Esophagus (tissue), 2 donors: ENCODE measurements around the gene NXNL1. TPM values are rescaled to one million over a fixed set of nuclear protein-coding genes. Genes with fewer than 3 reads are reported as not detected.

Source experiments
- H3K27ac ChIP-seq, 2 donors: one replicate each; pipeline ENCODE4 v1.5.1; 2013; ENCODE audit warnings: low read depth in 2 of 2, mild to moderate bottlenecking in 2 of 2, inconsistent platforms in 1 of 2, low read length in 1 of 2, moderate library complexity in 1 of 2
- H3K27me3 ChIP-seq, 2 donors: one replicate each; pipeline ENCODE4 v1.6.1; 2013; ENCODE audit warnings: low read length in 2 of 2, control low read depth in 1 of 2, mild to moderate bottlenecking in 1 of 2; ENCODE audit not compliant: insufficient read depth in 2 of 2, control insufficient read depth in 1 of 2
- H3K36me3 ChIP-seq, 2 donors: one replicate each; pipeline ENCODE4 v1.6.1; 2013; ENCODE audit warnings: low read length in 1 of 2; ENCODE audit not compliant: control insufficient read depth in 2 of 2, insufficient read depth in 2 of 2
- H3K4me1 ChIP-seq, 2 donors: one replicate each; pipeline ENCODE4 v1.6.1; 2013; ENCODE audit warnings: low read length in 1 of 2; ENCODE audit not compliant: control insufficient read depth in 2 of 2, insufficient read depth in 2 of 2
- H3K4me3 ChIP-seq, 2 donors: one replicate each; pipeline ENCODE4 v1.5.1; 2013; ENCODE audit warnings: low read length in 2 of 2, mild to moderate bottlenecking in 2 of 2, low read depth in 1 of 2, moderate library complexity in 1 of 2
- H3K9me3 ChIP-seq, 2 donors: one replicate each; pipeline ENCODE4 v1.6.1; 2013; ENCODE audit warnings: mild to moderate bottlenecking in 2 of 2, low read depth in 1 of 2, low read length in 1 of 2, moderate library complexity in 1 of 2; ENCODE audit not compliant: control insufficient read depth in 2 of 2, insufficient read depth in 1 of 2
- WGBS, 2 donors: extraction: QIAGEN DNeasy Blood & Tissue Kit; methylation state at CpG; one replicate each; pipeline ENCODE4 v1.1.7; 2013; 5-methylcytosine and 5-hydroxymethylcytosine counted together
- polyA plus RNA-seq, 2 donors: library from polyadenylated mRNA; stranded (reverse); fragments of 200-250 nt; gene quantifications; one replicate each; pipeline ENCODE4 v1.2.3, GENCODE V29; 2013
- donor health status: healthy with polysubstance abuse.
- donor health status: Bipolar disorder and iron deficiency.

The NXNL1 gene
- polyA plus RNA-seq, 2 donors = not detected

DNA sequence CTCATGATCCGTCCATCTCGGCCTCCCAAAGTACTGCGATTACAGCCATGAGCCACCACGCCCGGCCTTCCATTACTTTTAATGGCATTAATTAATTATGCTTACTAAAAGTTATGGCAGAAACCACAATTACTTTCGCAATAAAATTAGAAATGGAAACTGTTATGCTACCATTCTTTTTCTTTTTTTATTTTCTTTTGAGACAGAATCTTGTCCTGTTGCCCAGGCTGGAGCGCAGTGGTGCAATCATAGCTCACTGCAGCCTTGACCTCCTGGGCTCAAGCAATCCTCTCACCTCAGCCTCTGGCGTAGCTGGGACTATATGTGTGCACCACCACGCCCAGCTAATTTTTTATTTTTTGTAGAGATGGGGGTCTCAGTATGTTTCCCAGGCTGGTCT lies 50.7 kb downstream of the NXNL1 start:
- 83% methylated on average over 9 of the region's 9 CpGs for WGBS, 2 donors
- Histone ChIP-seq H3K36me3 (no peaks in the 10 kb centered on the region), H3K27ac (no peak overlapping the region)

DNA sequence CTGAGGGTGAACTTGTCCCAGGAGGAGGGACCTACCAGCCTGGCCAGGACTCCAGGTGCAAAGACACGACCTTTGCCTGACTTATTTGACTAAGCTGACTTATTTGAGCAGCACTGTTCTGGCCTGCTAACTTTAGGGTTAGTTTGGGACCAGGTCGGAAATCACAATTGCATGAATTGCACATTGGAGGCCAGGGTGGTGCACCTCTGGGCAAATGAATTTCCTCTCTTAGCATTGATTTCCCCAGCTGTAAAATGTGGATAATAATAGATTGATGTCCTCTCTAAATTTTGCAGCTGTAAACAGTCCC lies 53.9 kb downstream of the NXNL1 start:
- H3K9me3 ChIP-seq = no peaks in the 10 kb centered on the region
- 22 to 33% methylated on average over 2 of the region's 2 CpGs for WGBS, 2 donors
- H3K36me3 ChIP-seq = no peaks in the 10 kb centered on the region
- H3K27me3 ChIP-seq = no peaks in the 10 kb centered on the region
- H3K4me1 ChIP-seq = peaks cover 4 to 7% of the 10 kb centered on the region in 2 donors
- peak overlapping the region; percentile 79 to 89 for H3K27ac ChIP-seq
- H3K4me3 ChIP-seq = peak overlapping the region; percentile 10 to 40

More for the DNA sequence above, 50.7 kb downstream of the NXNL1 start:
- no peak overlapping the region for H3K4me3 ChIP-seq
- H3K9me3 ChIP-seq = no peaks in the 10 kb centered on the region
- peaks cover 4 to 7% of the 10 kb centered on the region in 2 donors for H3K4me1 ChIP-seq
- no peaks in the 10 kb centered on the region for H3K27me3 ChIP-seq

DNA sequence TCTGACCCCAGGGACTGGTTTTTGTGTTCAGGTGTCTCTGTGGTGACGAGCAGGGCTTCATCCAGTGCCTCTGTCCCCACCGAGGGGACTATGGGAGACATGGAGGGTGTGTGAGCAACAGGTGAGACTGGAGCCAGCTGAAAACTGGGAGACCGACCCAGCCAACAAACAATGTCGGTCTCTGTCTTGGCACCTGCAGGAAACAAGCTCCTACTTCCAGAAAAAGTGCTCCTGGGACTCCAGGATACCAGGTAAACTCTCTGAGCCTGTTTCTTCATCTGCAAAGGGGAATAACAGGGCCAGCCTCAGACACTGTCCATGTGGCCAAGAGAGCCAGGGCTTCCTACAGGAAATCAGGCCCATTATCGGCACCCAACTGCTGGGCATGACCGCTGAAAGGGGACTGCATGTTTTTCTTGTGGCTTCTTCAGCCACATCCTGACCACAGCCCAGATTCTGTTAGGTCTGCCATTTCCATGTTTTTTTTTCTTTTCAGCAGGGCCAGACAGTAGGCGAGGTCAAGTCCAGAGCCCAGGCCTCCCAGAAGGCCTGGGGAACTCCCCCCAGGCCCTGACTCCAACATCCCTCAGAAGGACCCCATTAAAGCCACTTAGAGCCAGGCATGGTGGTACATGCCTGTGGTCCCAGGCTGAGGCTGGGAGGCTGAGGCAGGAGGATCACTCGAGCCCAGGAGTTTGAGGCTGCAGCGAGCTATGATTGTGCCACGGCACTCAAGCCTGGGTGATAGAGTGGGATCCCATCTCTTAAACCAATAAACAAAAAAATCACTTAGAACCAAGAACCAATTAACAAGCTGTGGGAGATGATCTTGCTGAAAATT lies 54.5 kb downstream of the NXNL1 start:
- WGBS, 2 donors = 52 to 60% methylated on average over 10 of the region's 10 CpGs
- no peaks in the 10 kb centered on the region for H3K36me3 ChIP-seq
- no peaks in the 10 kb centered on the region for H3K9me3 ChIP-seq
- no peaks in the 10 kb centered on the region for H3K27me3 ChIP-seq
- H3K4me3 ChIP-seq = peak overlapping the region; percentile 32 to 40
- peak overlapping the region; percentile 79 to 89 for H3K27ac ChIP-seq
- peaks cover 4 to 7% of the 10 kb centered on the region in 2 donors for H3K4me1 ChIP-seq

Other genes with a start within 250 kb of the NXNL1 start
- gene USE1, start 245.6 kb downstream of the NXNL1 start, polyA plus RNA-seq = 10 to 100 TPM; 32.8 to 37.7 TPM
- gene OCEL1, start 234.7 kb downstream of the NXNL1 start, polyA plus RNA-seq = 10 to 100 TPM in 1 of 2 donors, 1 to 10 TPM in 1; 7.9 to 12.7 TPM
- 10 to 100 TPM; 33.3 to 45.5 TPM for gene NR2F6, start 215.0 kb downstream of the NXNL1 start, polyA plus RNA-seq
- gene USHBP1, start 196.2 kb downstream of the NXNL1 start, polyA plus RNA-seq = 1 to 10 TPM; 1.5 to 2.9 TPM
- gene BABAM1, start 193.5 kb downstream of the NXNL1 start, polyA plus RNA-seq = 10 to 100 TPM; 39.1 to 52.7 TPM
- gene ANKLE1, start 179.0 kb downstream of the NXNL1 start, polyA plus RNA-seq = under 1 TPM; 0.22 to 0.45 TPM
- 1 to 10 TPM; 3.4 to 4.5 TPM for gene ABHD8, start 157.5 kb downstream of the NXNL1 start, polyA plus RNA-seq
- 100 to 1,000 TPM in 1 of 2 donors, 10 to 100 TPM in 1; 72.1 to 102 TPM for gene MRPL34, start 155.1 kb downstream of the NXNL1 start, polyA plus RNA-seq
- 10 to 100 TPM; 40.3 to 41.4 TPM for gene DDA1, start 151.4 kb downstream of the NXNL1 start, polyA plus RNA-seq
- 10 to 100 TPM in 1 of 2 donors, 1 to 10 TPM in 1; 9.7 to 28.0 TPM for gene ANO8, start 126.1 kb downstream of the NXNL1 start, polyA plus RNA-seq
- gene GTPBP3, start 123.4 kb downstream of the NXNL1 start, polyA plus RNA-seq = 10 to 100 TPM; 13.5 to 20.2 TPM
- gene PLVAP, start 83.6 kb downstream of the NXNL1 start, polyA plus RNA-seq = 10 to 100 TPM; 29.5 to 30.7 TPM
- gene CCDC194, start 66.7 kb downstream of the NXNL1 start, polyA plus RNA-seq = not detected
- gene BST2, start 55.3 kb downstream of the NXNL1 start, polyA plus RNA-seq = 10 to 100 TPM in 1 of 2 donors, 1 to 10 TPM in 1; 8.5 to 17.6 TPM
- 10 to 100 TPM; 64.2 to 66.8 TPM for gene MVB12A, start 40.9 kb downstream of the NXNL1 start, polyA plus RNA-seq
- under 1 TPM; 0.13 to 0.20 TPM for gene TMEM221, start 12.3 kb downstream of the NXNL1 start, polyA plus RNA-seq
- 1 to 10 TPM; 5.4 to 8.7 TPM for gene SLC27A1, start 9.6 kb upstream of the NXNL1 start, polyA plus RNA-seq
- gene PGLS, start 50.7 kb upstream of the NXNL1 start, polyA plus RNA-seq = 100 to 1,000 TPM in 1 of 2 donors, 10 to 100 TPM in 1; 90.6 to 119 TPM
- gene COLGALT1, start 94.7 kb upstream of the NXNL1 start, polyA plus RNA-seq = 10 to 100 TPM; 23.6 to 24.8 TPM
- under 1 TPM; 0.02 to 0.04 TPM for gene UNC13A, start 227.4 kb upstream of the NXNL1 start, polyA plus RNA-seq